A673 (cell line): ENCODE results near the gene FAM124B. TPM values are rescaled to one million over a fixed set of nuclear protein-coding genes. Genes with fewer than 3 reads are reported as not detected.

Experiments used
- BruUV-seq: library from RNA; stranded (reverse); fragments of 400-500 nt; replicated peaks from 2 replicates; lab custom pipeline; 2021; lab: Mats Ljungman, UMichigan
- CTCF ChIA-PET: fragments of 300-600 bp; sonication (Branson Sonifier 250); formaldehyde crosslinking; loops from one replicate; lab custom pipeline; 2022; ENCODE audit warnings: antibody characterized with exemption; lab: Charles Lee
- POLR2A ChIA-PET: fragments of 300-600 bp; sonication (Branson Sonifier 250); formaldehyde crosslinking; loops from one replicate; lab custom pipeline; 2022; ENCODE audit warnings: antibody characterized with exemption; ENCODE audit not compliant: low non-redundant PET; lab: Charles Lee
- DNase-seq: peaks from one replicate; pipeline ENCODE4 v3.0.0-alpha.2; 2015; ENCODE audit warnings: low spot score
- H3K27ac ChIP-seq: fragments of 200-600 bp; sonication (generic); 2 replicates; pipeline ENCODE4 v1.5.1; 2016; ENCODE audit warnings: mixed run types, low read depth, mild to moderate bottlenecking, mixed read lengths, antibody characterized with exemption, low read length; ENCODE audit not compliant: poor library complexity, severe bottlenecking
- H3K27me3 ChIP-seq: fragments of 200-600 bp; sonication (generic); replicated peaks from 2 replicates; pipeline ENCODE4 v1.6.1; 2017; ENCODE audit warnings: mixed run types, low read depth, mild to moderate bottlenecking, mixed read lengths, antibody characterized with exemption, low read length; ENCODE audit not compliant: insufficient read depth, poor library complexity
- H3K36me3 ChIP-seq: fragments of 200-600 bp; sonication (generic); 2 replicates; pipeline ENCODE4 v1.6.1; 2016; ENCODE audit warnings: mixed run types, mild to moderate bottlenecking, mixed read lengths, antibody characterized with exemption, low read length; ENCODE audit not compliant: insufficient read depth, poor library complexity, severe bottlenecking
- H3K4me1 ChIP-seq: fragments of 200-600 bp; sonication (generic); 2 replicates; pipeline ENCODE4 v1.6.1; 2017; ENCODE audit warnings: mixed run types, mild to moderate bottlenecking, mixed read lengths, antibody characterized with exemption, low read length; ENCODE audit not compliant: insufficient read depth, poor library complexity, severe bottlenecking
- H3K4me3 ChIP-seq: fragments of 200-600 bp; sonication (generic); 2 replicates; pipeline ENCODE4 v1.5.1; 2016; ENCODE audit warnings: low read depth, mixed run types, mild to moderate bottlenecking, mixed read lengths, low read length; ENCODE audit not compliant: poor library complexity, severe bottlenecking
- H3K9me3 ChIP-seq: fragments of 200-600 bp; sonication (generic); 2 replicates; pipeline ENCODE4 v1.6.1; 2016; ENCODE audit warnings: mixed run types, low read depth, mild to moderate bottlenecking, mixed read lengths, antibody characterized with exemption, low read length; ENCODE audit not compliant: poor library complexity, severe bottlenecking
- EZH2 ChIP-seq: fragments of 200-600 bp; sonication (generic); IDR thresholded peaks from 2 replicates; pipeline ENCODE4 v1.6.1; 2017; ENCODE audit warnings: borderline replicate concordance, low read depth, mild to moderate bottlenecking, mixed read lengths, antibody characterized with exemption, low read length; ENCODE audit not compliant: poor library complexity, severe bottlenecking
- intact Hi-C: fragments of 100-400 bp; cut with micrococcal nuclease; formaldehyde crosslinking; loops from one replicate; pipeline ENCODE4 v1.10.0; 2022; ENCODE audit not compliant: unreplicated experiment
- total RNA-seq: library from RNA; stranded (reverse); gene quantifications from 2 replicates; pipeline ENCODE4 v1.2.3, GENCODE V29; 2021
- TF ChIP-seq, protein P1 (sequence below): fragments of 300-800, 200-600 bp; sonication (generic); conservative IDR thresholded peaks from 2 replicates; pipeline ENCODE4 v1.5.1; 2017; ENCODE audit warnings: low read depth, mild to moderate bottlenecking, antibody characterized with exemption, low read length, moderate library complexity, mixed read lengths

The FAM124B gene
- total RNA-seq, 1 experiment from 2014 or later: not detected

DNA sequence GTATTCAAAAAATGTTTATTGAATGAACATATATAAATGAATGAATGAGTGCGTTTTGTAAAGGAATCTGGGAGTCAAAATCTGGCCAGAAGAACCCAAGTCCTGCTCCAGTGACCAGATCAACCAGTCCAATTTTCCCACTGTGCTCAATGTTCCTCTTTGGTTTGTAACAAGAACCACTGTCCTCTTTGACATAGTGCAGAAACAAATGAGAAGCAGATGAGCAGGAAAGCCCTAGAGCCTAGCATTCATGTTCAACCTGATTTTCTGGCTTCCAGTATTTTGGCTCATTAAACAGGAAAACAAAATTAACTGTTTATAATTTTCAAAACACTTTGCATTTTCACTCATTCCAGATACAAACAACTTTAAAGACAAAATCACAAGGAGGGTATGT, 23.2 kb downstream of the FAM124B start:
- CTCF ChIA-PET: no interaction called here
- Histone ChIP-seq H3K27ac (no peak overlapping the region), H3K4me3 (no peak overlapping the region), H3K4me1 (no peaks in the 10 kb centered on the region), H3K36me3 (no peaks in the 10 kb centered on the region), H3K9me3 (no peaks in the 10 kb centered on the region), H3K27me3 (no peaks in the 10 kb centered on the region)
- no TSS peak for BruUV-seq
- TF ChIP-seq EZH2: no peak
- TF ChIP-seq, protein P1, sequence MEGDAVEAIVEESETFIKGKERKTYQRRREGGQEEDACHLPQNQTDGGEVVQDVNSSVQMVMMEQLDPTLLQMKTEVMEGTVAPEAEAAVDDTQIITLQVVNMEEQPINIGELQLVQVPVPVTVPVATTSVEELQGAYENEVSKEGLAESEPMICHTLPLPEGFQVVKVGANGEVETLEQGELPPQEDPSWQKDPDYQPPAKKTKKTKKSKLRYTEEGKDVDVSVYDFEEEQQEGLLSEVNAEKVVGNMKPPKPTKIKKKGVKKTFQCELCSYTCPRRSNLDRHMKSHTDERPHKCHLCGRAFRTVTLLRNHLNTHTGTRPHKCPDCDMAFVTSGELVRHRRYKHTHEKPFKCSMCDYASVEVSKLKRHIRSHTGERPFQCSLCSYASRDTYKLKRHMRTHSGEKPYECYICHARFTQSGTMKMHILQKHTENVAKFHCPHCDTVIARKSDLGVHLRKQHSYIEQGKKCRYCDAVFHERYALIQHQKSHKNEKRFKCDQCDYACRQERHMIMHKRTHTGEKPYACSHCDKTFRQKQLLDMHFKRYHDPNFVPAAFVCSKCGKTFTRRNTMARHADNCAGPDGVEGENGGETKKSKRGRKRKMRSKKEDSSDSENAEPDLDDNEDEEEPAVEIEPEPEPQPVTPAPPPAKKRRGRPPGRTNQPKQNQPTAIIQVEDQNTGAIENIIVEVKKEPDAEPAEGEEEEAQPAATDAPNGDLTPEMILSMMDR: no peak
- POLR2A ChIA-PET: no interaction called here
- no peak for DNase-seq
- intact Hi-C loops: no loop called here

DNA sequence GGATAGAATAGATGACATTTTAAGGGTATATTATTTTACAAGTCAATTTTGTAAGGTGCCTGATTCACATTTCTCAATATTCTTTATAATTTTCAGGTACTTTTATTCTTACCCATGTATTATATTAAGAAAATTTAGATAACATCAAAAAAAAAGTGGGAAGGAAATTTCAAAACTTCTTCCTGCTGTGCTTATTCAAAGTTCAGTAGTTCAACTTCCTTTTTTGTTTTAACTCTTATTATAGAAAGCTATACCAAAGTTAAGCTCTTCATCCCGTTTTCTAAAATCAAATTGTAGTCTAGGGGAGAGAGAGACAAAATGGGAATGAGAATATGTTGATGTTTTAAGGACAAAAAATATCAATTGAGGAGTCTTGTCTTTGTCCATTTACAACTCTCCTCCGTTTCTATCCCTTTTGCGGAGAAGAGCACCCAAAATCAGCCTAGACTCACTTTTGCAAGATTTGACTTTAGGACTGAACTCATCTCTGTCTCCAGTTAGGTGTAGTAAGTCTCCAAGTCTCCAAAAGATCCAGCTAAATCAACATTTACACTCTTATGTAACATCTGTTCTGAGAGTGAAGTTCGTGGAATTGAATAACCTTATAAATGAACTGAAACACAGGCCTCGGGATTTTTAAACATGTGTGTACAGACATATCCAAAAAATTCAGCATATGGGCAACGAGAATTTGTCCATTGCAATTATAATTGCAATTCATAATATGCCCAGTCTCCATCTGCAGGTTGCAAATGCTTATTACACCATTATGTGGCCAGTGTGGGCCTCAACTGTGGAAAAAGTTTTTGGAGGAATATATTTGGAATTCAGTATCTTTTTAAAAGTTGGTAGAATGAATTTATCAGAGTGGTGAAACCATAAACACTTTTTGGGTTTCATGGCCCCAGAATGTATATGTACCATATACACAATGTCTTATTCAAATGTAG, 23.9 kb downstream of the FAM124B start:
- ChIA-PET CTCF (no interaction called here), POLR2A (no interaction called here)
- no peaks in the 10 kb centered on the region for H3K9me3 ChIP-seq
- H3K4me3 ChIP-seq: no peak overlapping the region
- H3K36me3 ChIP-seq: no peaks in the 10 kb centered on the region
- intact Hi-C loops: no loop called here
- no TSS peak for BruUV-seq
- no peaks in the 10 kb centered on the region for H3K27me3 ChIP-seq
- TF ChIP-seq, protein P1: peak; percentile 44; the same call in 1 of the 2 replicates
- no peak for TF ChIP-seq EZH2
- no peak overlapping the region for H3K27ac ChIP-seq
- no peak for DNase-seq
- no peaks in the 10 kb centered on the region for H3K4me1 ChIP-seq

- Histone ChIP-seq H3K27ac (no peak overlapping the region), H3K9me3 (no peaks in the 10 kb centered on the region), H3K4me3 (no peak overlapping the region), H3K27me3 (no peaks in the 10 kb centered on the region), H3K4me1 (no peaks in the 10 kb centered on the region), H3K36me3 (no peaks in the 10 kb centered on the region)
- POLR2A ChIA-PET: interaction anchor here (0.7 kb wide), 1 partner anchor 33 kb away, joined by 3 read pairs; no protein-coding TSS in a partner anchor
- intact Hi-C loops: no loop called here
- TF ChIP-seq EZH2: no peak
- TF ChIP-seq, protein P1: no peak
- CTCF ChIA-PET: no interaction called here
- BruUV-seq: no TSS peak
- DNase-seq: no peak
These were observed 29.3 kb downstream of the FAM124B start for GRCh38 chr2:224372641-224373040.
